ENCODE data around the gene PAM. TPM values are rescaled to one million over a fixed set of nuclear protein-coding genes. Genes with fewer than 3 reads are reported as not detected.
A peak's percentile ranks its signal among the peaks of the same experiment; 100 is the strongest.

Gene PAM
- total and polyA plus RNA-seq, 4 donors: 8.2 to 27.5 (median 13.7) TPM

DNA sequence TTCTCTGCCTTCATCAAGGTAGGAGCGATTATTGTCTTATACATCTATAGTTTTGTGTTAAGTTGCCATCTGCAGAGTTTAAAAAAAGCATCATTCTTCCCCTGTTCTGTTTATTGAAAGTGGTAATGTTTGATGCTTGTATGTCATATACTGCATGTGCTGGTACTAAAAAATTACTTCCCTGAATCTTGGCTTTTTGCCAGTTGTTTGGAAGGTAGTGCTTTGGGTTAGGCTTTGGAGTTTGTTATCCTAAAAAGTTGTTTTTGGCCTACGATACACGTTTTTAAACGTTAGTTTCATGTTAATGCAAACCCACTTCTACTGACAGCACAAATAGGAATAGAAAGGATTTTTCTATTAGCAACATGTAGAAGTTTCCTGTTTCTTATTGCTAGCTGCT, 206.6 kb downstream of the PAM start:
- Histone ChIP-seq H3K4me1 (ENCODE audit: control insufficient read depth in 4 of 4, insufficient read depth in 4 of 4, low read length in 3 of 4) (peaks cover 0 to 1% (median 0%) of the 10 kb centered on the region in 4 donors), H3K9me3 (ENCODE audit: control insufficient read depth in 4 of 4, low read length in 3 of 4) (no peaks in the 10 kb centered on the region), H3K27me3 (ENCODE audit: control insufficient read depth in 4 of 4, insufficient read depth in 4 of 4, low read length in 3 of 4) (no peaks in the 10 kb centered on the region), H3K9ac (ENCODE audit: low read depth in 1 of 2, low read length in 2 of 2) (no peak overlapping the region), H3K27ac (ENCODE audit: low read depth in 1 of 2, low read length in 2 of 2) (peak overlapping the region in 1 of 2 donors; percentile 12), H3K4me3 (ENCODE audit: low read depth in 1 of 3, low read length in 3 of 3) (no peak overlapping the region), H3K36me3 (ENCODE audit: control insufficient read depth in 4 of 4, insufficient read depth in 3 of 4, low read depth in 1 of 4, low read length in 3 of 4) (no peaks in the 10 kb centered on the region)
- DNase-seq (ENCODE audit: low spot score): no peak
- WGBS: 64% methylated on average over 4 of the region's 4 CpGs
- TF ChIP-seq GABPA (IDR thresholded peaks at IDR 0.05 in 1 of 2, conservative IDR thresholded peaks at IDR 0.05 in 1 of 2) (no peak), RAD21 (IDR thresholded peaks at IDR 0.05) (no peak), EGR1 (IDR thresholded peaks at IDR 0.05; ENCODE audit: low read depth in 2 of 2) (no peak), FOXA2 (IDR thresholded peaks at IDR 0.05) (no peak), HNF4A (conservative IDR thresholded peaks at IDR 0.05) (no peak), SP1 (IDR thresholded peaks at IDR 0.05) (no peak), HNF4G (IDR thresholded peaks at IDR 0.05) (no peak), FOXA1 (IDR thresholded peaks at IDR 0.05) (no peak), NR2F2 (IDR thresholded peaks at IDR 0.05) (no peak), RXRA (IDR thresholded peaks at IDR 0.05) (no peak), JUND (IDR thresholded peaks at IDR 0.05) (no peak), TAF1 (conservative IDR thresholded peaks at IDR 0.05) (no peak), YY1 (IDR thresholded peaks at IDR 0.05) (no peak)
- TF ChIP-seq, protein P1, sequence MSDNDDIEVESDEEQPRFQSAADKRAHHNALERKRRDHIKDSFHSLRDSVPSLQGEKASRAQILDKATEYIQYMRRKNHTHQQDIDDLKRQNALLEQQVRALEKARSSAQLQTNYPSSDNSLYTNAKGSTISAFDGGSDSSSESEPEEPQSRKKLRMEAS (IDR thresholded peaks at IDR 0.05): no peak
- TF ChIP-seq, protein P2, sequence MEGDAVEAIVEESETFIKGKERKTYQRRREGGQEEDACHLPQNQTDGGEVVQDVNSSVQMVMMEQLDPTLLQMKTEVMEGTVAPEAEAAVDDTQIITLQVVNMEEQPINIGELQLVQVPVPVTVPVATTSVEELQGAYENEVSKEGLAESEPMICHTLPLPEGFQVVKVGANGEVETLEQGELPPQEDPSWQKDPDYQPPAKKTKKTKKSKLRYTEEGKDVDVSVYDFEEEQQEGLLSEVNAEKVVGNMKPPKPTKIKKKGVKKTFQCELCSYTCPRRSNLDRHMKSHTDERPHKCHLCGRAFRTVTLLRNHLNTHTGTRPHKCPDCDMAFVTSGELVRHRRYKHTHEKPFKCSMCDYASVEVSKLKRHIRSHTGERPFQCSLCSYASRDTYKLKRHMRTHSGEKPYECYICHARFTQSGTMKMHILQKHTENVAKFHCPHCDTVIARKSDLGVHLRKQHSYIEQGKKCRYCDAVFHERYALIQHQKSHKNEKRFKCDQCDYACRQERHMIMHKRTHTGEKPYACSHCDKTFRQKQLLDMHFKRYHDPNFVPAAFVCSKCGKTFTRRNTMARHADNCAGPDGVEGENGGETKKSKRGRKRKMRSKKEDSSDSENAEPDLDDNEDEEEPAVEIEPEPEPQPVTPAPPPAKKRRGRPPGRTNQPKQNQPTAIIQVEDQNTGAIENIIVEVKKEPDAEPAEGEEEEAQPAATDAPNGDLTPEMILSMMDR (IDR thresholded peaks at IDR 0.05; ENCODE audit: low read depth, low read length, missing input control): no peak
- TF ChIP-seq, protein P3, sequence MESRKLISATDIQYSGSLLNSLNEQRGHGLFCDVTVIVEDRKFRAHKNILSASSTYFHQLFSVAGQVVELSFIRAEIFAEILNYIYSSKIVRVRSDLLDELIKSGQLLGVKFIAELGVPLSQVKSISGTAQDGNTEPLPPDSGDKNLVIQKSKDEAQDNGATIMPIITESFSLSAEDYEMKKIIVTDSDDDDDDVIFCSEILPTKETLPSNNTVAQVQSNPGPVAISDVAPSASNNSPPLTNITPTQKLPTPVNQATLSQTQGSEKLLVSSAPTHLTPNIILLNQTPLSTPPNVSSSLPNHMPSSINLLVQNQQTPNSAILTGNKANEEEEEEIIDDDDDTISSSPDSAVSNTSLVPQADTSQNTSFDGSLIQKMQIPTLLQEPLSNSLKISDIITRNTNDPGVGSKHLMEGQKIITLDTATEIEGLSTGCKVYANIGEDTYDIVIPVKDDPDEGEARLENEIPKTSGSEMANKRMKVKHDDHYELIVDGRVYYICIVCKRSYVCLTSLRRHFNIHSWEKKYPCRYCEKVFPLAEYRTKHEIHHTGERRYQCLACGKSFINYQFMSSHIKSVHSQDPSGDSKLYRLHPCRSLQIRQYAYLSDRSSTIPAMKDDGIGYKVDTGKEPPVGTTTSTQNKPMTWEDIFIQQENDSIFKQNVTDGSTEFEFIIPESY (IDR thresholded peaks at IDR 0.05): no peak
- TF ChIP-seq, protein P4, sequence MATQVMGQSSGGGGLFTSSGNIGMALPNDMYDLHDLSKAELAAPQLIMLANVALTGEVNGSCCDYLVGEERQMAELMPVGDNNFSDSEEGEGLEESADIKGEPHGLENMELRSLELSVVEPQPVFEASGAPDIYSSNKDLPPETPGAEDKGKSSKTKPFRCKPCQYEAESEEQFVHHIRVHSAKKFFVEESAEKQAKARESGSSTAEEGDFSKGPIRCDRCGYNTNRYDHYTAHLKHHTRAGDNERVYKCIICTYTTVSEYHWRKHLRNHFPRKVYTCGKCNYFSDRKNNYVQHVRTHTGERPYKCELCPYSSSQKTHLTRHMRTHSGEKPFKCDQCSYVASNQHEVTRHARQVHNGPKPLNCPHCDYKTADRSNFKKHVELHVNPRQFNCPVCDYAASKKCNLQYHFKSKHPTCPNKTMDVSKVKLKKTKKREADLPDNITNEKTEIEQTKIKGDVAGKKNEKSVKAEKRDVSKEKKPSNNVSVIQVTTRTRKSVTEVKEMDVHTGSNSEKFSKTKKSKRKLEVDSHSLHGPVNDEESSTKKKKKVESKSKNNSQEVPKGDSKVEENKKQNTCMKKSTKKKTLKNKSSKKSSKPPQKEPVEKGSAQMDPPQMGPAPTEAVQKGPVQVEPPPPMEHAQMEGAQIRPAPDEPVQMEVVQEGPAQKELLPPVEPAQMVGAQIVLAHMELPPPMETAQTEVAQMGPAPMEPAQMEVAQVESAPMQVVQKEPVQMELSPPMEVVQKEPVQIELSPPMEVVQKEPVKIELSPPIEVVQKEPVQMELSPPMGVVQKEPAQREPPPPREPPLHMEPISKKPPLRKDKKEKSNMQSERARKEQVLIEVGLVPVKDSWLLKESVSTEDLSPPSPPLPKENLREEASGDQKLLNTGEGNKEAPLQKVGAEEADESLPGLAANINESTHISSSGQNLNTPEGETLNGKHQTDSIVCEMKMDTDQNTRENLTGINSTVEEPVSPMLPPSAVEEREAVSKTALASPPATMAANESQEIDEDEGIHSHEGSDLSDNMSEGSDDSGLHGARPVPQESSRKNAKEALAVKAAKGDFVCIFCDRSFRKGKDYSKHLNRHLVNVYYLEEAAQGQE (IDR thresholded peaks at IDR 0.05): no peak
- TF ChIP-seq, protein P5, sequence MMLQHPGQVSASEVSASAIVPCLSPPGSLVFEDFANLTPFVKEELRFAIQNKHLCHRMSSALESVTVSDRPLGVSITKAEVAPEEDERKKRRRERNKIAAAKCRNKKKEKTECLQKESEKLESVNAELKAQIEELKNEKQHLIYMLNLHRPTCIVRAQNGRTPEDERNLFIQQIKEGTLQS (IDR thresholded peaks at IDR 0.05): no peak
